Chondrocyte (in vitro differentiated cells): ENCODE measurements around the gene DNAJB13. TPM values are rescaled to one million over a fixed set of nuclear protein-coding genes. Genes with fewer than 3 reads are reported as not detected.
A peak's percentile ranks its signal among the peaks of the same experiment; 100 is the strongest.

Experiments used
- DNase-seq: peaks from one replicate; pipeline ENCODE4 v3.0.0; 2021; ENCODE audit warnings: mixed read lengths, low spot score
- H3K27ac Mint-ChIP-seq: one replicate; pipeline ENCODE4 v1.8.0; 2021; ENCODE audit warnings: mild to moderate bottlenecking, moderate library complexity, mixed read lengths; ENCODE audit not compliant: unreplicated experiment
- H3K27me3 Mint-ChIP-seq: 2 replicates; pipeline ENCODE4 v1.8.0; 2021; ENCODE audit warnings: low read depth, mixed read lengths
- H3K36me3 Mint-ChIP-seq: 2 replicates; pipeline ENCODE4 v1.8.0; 2021; ENCODE audit warnings: low read depth, mixed read lengths
- H3K4me1 Mint-ChIP-seq: 2 replicates; pipeline ENCODE4 v1.8.0; 2021; ENCODE audit warnings: low read depth, mild to moderate bottlenecking, mixed read lengths
- H3K4me3 Mint-ChIP-seq: one replicate; pipeline ENCODE4 v1.8.0; 2021; ENCODE audit warnings: mild to moderate bottlenecking, moderate library complexity, mixed read lengths; ENCODE audit not compliant: unreplicated experiment
- H3K9me3 Mint-ChIP-seq: 2 replicates; pipeline ENCODE4 v1.8.0; 2021; ENCODE audit warnings: low read depth, mixed read lengths
- CTCF ChIP-seq: fragments of 200-600 bp; sonication (generic); IDR thresholded peaks from 2 replicates; pipeline ENCODE4 v1.5.0; 2021; ENCODE audit warnings: antibody characterized with exemption, mild to moderate bottlenecking, moderate library complexity
- total RNA-seq: library from RNA; stranded (reverse); gene quantifications from 3 replicates; pipeline ENCODE4 v1.2.1, GENCODE V29; 2021

The DNAJB13 gene
- total RNA-seq, 1 donor from 2014 or later, result not detected

DNA sequence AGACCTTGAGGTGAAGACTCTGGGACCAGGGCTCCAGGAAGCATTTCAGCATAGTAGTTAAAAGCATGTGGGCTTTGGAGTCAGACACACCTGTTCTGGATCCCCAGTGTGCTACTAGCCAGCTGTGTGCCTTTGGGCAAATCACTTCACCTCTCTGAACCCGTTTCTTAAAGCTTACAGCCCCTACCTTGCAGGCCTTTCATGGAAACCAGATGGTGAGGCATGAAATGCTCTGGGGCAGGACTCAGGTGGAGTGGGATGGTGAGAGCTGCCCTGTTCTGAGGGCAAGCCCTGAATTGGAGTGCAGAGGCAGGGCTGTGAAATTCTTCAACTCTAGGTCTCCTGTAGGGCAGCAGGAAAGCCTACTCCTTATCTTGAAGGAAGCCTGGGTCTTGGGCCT, 21.4 kb downstream of the DNAJB13 start:
- Mint-ChIP-seq H3K27me3 (no peaks in the 10 kb centered on the region), H3K27ac (no peak overlapping the region), H3K4me3 (no peak overlapping the region), H3K36me3 (peaks cover 9% of the 10 kb centered on the region), H3K4me1 (peaks cover 10% of the 10 kb centered on the region), H3K9me3 (no peaks in the 10 kb centered on the region)
- no peak for TF ChIP-seq CTCF
- peak; percentile 13 for DNase-seq

- Mint-ChIP-seq H3K27ac (no peak overlapping the region), H3K36me3 (peaks cover 12% of the 10 kb centered on the region), H3K4me1 (peaks cover 10% of the 10 kb centered on the region), H3K4me3 (no peak overlapping the region), H3K27me3 (no peaks in the 10 kb centered on the region), H3K9me3 (no peaks in the 10 kb centered on the region)
- DNase-seq, result peak; percentile 39
- no peak for TF ChIP-seq CTCF
These were observed 22.0 kb downstream of the DNAJB13 start for GRCh38 chr11:73972620-73973449.

- peaks cover 13% of the 10 kb centered on the region for H3K4me1 Mint-ChIP-seq
- no peak for TF ChIP-seq CTCF
- peaks cover 12% of the 10 kb centered on the region for H3K36me3 Mint-ChIP-seq
These were observed 24.0 kb downstream of the DNAJB13 start for GRCh38 chr11:73974604-73975478.

GRCh38 chr11:73975479-73975757, 24.6 kb downstream of the DNAJB13 start:
- H3K4me1 Mint-ChIP-seq, result peaks cover 18% of the 10 kb centered on the region
- H3K9me3 Mint-ChIP-seq, result no peaks in the 10 kb centered on the region
- no peak overlapping the region for H3K27ac Mint-ChIP-seq
- H3K27me3 Mint-ChIP-seq, result no peaks in the 10 kb centered on the region
- no peak overlapping the region for H3K4me3 Mint-ChIP-seq
- H3K36me3 Mint-ChIP-seq, result peaks cover 12% of the 10 kb centered on the region
- peak; percentile 55 for DNase-seq
- TF ChIP-seq CTCF, result no peak

More at GRCh38 chr11:73974604-73975478, 24.0 kb downstream of the DNAJB13 start:
- Mint-ChIP-seq H3K4me3 (no peak overlapping the region), H3K27me3 (no peaks in the 10 kb centered on the region), H3K9me3 (no peaks in the 10 kb centered on the region), H3K27ac (no peak overlapping the region)
- DNase-seq, result peak; percentile 36

GRCh38 chr11:73976451-73977151, 25.8 kb downstream of the DNAJB13 start:
- H3K4me3 Mint-ChIP-seq, result no peak overlapping the region
- H3K27ac Mint-ChIP-seq, result no peak overlapping the region
- H3K36me3 Mint-ChIP-seq, result peaks cover 12% of the 10 kb centered on the region
- peaks cover 29% of the 10 kb centered on the region for H3K4me1 Mint-ChIP-seq
- TF ChIP-seq CTCF, result no peak
- DNase-seq, result peak; percentile 79
- no peaks in the 10 kb centered on the region for H3K9me3 Mint-ChIP-seq
- no peaks in the 10 kb centered on the region for H3K27me3 Mint-ChIP-seq
